ENCODE results near the gene P2RX5. TPM values are rescaled to one million over a fixed set of nuclear protein-coding genes. Genes with fewer than 3 reads are reported as not detected.

The P2RX5 gene
- total and polyA plus RNA-seq, 2 donors (not counting 3 experiments of a cell fraction or from before 2014, with no cell fraction given), result 0.19 to 0.22 TPM

- H3K27ac ChIP-seq (ENCODE audit: insufficient read depth, low read depth, low read length), result no peak overlapping the region
- H3K4me2 ChIP-seq (ENCODE audit: insufficient read depth, low read length), result no peak overlapping the region
- no peaks in the 10 kb centered on the region for H3K27me3 ChIP-seq (ENCODE audit: control insufficient read depth in 2 of 2, insufficient read depth in 2 of 2, low read length in 2 of 2)
- H3K9me1 ChIP-seq (replicated peaks; ENCODE audit: control insufficient read depth, extremely low read depth, insufficient read depth, low read length), result no peaks in the 10 kb centered on the region
- ChIA-PET POLR2A (no interaction called here), CTCF (interaction anchor here (1.5 to 5.0 kb wide), 3 partner anchors 8 to 44 kb away, joined by 4 to 34 read pairs (median 6); no protein-coding TSS in a partner anchor)
- H3K9ac ChIP-seq (replicated peaks; ENCODE audit: extremely low read depth, insufficient read depth, low read length), result no peak overlapping the region
- dilution Hi-C loops (cut with MboI; ENCODE audit: extremely low pct_ligation_motif_present, low sequenced_read_pairs) (no loop called here), intact Hi-C loops (cut with micrococcal nuclease) (no loop called here)
- no peak for TF ChIP-seq CTCF (IDR thresholded peaks at IDR 0.05; ENCODE audit: extremely low read depth in 1 of 2, insufficient read depth in 1 of 2, low read depth in 1 of 2, low read length in 2 of 2)
- H2AFZ ChIP-seq (ENCODE audit: low read depth, low read length), result no peak overlapping the region
- H4K20me1 ChIP-seq (replicated peaks; ENCODE audit: control insufficient read depth, extremely low read depth, insufficient read depth, low read length), result no peaks in the 10 kb centered on the region
- peaks cover 0 to 4% of the 10 kb centered on the region in 2 experiments for H3K36me3 ChIP-seq (ENCODE audit: control insufficient read depth in 2 of 2, extremely low read depth in 1 of 2, insufficient read depth in 2 of 2, low read length in 2 of 2)
- H3K79me2 ChIP-seq (ENCODE audit: control insufficient read depth, insufficient read depth, low read length), result peaks cover 43% of the 10 kb centered on the region
- no peaks in the 10 kb centered on the region for H3K9me3 ChIP-seq (replicated peaks; ENCODE audit: control insufficient read depth, insufficient read depth, low read length)
- no peak overlapping the region for H3K4me3 ChIP-seq (replicated peaks in 1 of 3; ENCODE audit: insufficient read depth in 1 of 3, low read depth in 1 of 3, low read length in 3 of 3)
- BruUV-seq (replicated peaks), result no TSS peak
- no peak for DNase-seq (ENCODE audit: low read depth, low spot score)
- peaks cover 17% of the 10 kb centered on the region for H3K4me1 ChIP-seq (ENCODE audit: control insufficient read depth, extremely low read depth, insufficient read depth, low read length)
- FAIRE-seq, result no peak
Observed at GRCh38 chr17:3727041-3727440, 31.1 kb upstream of the P2RX5 start.

- dilution Hi-C loops (cut with MboI; ENCODE audit: extremely low pct_ligation_motif_present, low sequenced_read_pairs), result no loop called here
Observed at GRCh38 chr17:3724378-3725077, 28.6 kb upstream of the P2RX5 start.

More at GRCh38 chr17:3724378-3725077, 28.6 kb upstream of the P2RX5 start:
- FAIRE-seq, result peak; percentile 8
- no peaks in the 10 kb centered on the region for H3K9me1 ChIP-seq (replicated peaks; ENCODE audit: control insufficient read depth, extremely low read depth, insufficient read depth, low read length)
- peak overlapping the region; percentile 81 for H2AFZ ChIP-seq (ENCODE audit: low read depth, low read length)
- TSS peak; percentile 20 for BruUV-seq (replicated peaks)
- H3K4me1 ChIP-seq (ENCODE audit: control insufficient read depth, extremely low read depth, insufficient read depth, low read length), result peaks cover 26% of the 10 kb centered on the region
- H4K20me1 ChIP-seq (replicated peaks; ENCODE audit: control insufficient read depth, extremely low read depth, insufficient read depth, low read length), result no peaks in the 10 kb centered on the region
- H3K36me3 ChIP-seq (ENCODE audit: control insufficient read depth in 2 of 2, extremely low read depth in 1 of 2, insufficient read depth in 2 of 2, low read length in 2 of 2), result peaks cover 0 to 4% of the 10 kb centered on the region in 2 experiments
- no peaks in the 10 kb centered on the region for H3K27me3 ChIP-seq (ENCODE audit: control insufficient read depth in 2 of 2, insufficient read depth in 2 of 2, low read length in 2 of 2)
- H3K9me3 ChIP-seq (replicated peaks; ENCODE audit: control insufficient read depth, insufficient read depth, low read length), result no peaks in the 10 kb centered on the region
- intact Hi-C loops (cut with micrococcal nuclease), result loop anchor here (5.0 kb wide), 1 partner anchor 57 kb away; the partner anchor contains the start of genes EMC6 and TAX1BP3
- ChIA-PET CTCF (interaction anchor here (1.1 to 5.0 kb wide), 3 partner anchors 13 to 122 kb away, joined by 3 to 34 read pairs (median 18); no protein-coding TSS in a partner anchor), POLR2A (no interaction called here)
- H3K79me2 ChIP-seq (ENCODE audit: control insufficient read depth, insufficient read depth, low read length), result peaks cover 44% of the 10 kb centered on the region
- H3K4me3 ChIP-seq (replicated peaks in 1 of 3; ENCODE audit: insufficient read depth in 1 of 3, low read depth in 1 of 3, low read length in 3 of 3), result peak overlapping the region; percentile 70 to 91 (median 89)
- peak overlapping the region; percentile 82 for H3K9ac ChIP-seq (replicated peaks; ENCODE audit: extremely low read depth, insufficient read depth, low read length)
- DNase-seq (ENCODE audit: low read depth, low spot score), result peak; percentile 23
- H3K27ac ChIP-seq (ENCODE audit: insufficient read depth, low read depth, low read length), result peak overlapping the region; percentile 13
- peak overlapping the region; percentile 76 for H3K4me2 ChIP-seq (ENCODE audit: insufficient read depth, low read length)
- TF ChIP-seq MAX (IDR thresholded peaks at IDR 0.05; ENCODE audit: insufficient read depth, insufficient read length), result no peak
- no peak for TF ChIP-seq CTCF (IDR thresholded peaks at IDR 0.05; ENCODE audit: extremely low read depth in 1 of 2, insufficient read depth in 1 of 2, low read depth in 1 of 2, low read length in 2 of 2)
- no peak for TF ChIP-seq GATA2 (IDR thresholded peaks at IDR 0.05; ENCODE audit: insufficient read depth, insufficient read length, low read depth, low read length)

Data from endothelial cell of umbilical vein (primary cell).